GM19240 (cell line): ENCODE measurements around the gene DNER.
"Not testable (repeated sequence)": the region's sequence is repeated elsewhere in the genome, so short reads cannot be mapped to it uniquely, and the experiment has no call there.

Experiments used
- DNase-seq: peaks from one replicate; pipeline ENCODE4 v3.0.0; 2011; ENCODE audit warnings: low spot score; ENCODE audit not compliant: insufficient read length

DNER gene

GRCh38 chr2:229571243-229571642, 143.1 kb downstream of the DNER start:
- no peak for DNase-seq

GRCh38 chr2:229566370-229566769, 148.0 kb downstream of the DNER start:
- DNase-seq, result no peak

GRCh38 chr2:229564300-229564907, 150.0 kb downstream of the DNER start:
- DNase-seq, result no peak

GRCh38 chr2:229563388-229563787, 151.0 kb downstream of the DNER start:
- no peak for DNase-seq

- DNase-seq, result no peak
Observed at GRCh38 chr2:229562472-229563127, 151.8 kb downstream of the DNER start.

- no peak for DNase-seq
Observed at GRCh38 chr2:229559986-229560385, 154.4 kb downstream of the DNER start.

- no peak for DNase-seq
Observed at GRCh38 chr2:229553091-229553490, 161.3 kb downstream of the DNER start.

- no peak for DNase-seq
Observed at GRCh38 chr2:229543176-229543873, 171.0 kb downstream of the DNER start.

GRCh38 chr2:229539628-229540027, 174.7 kb downstream of the DNER start:
- no peak for DNase-seq

GRCh38 chr2:229531594-229531993, 182.8 kb downstream of the DNER start:
- DNase-seq, result no peak

- no peak for DNase-seq
Observed at GRCh38 chr2:229530434-229530833, 183.9 kb downstream of the DNER start.

- DNase-seq, result no peak
Observed at GRCh38 chr2:229528846-229529245, 185.5 kb downstream of the DNER start.

- no peak for DNase-seq
Observed at GRCh38 chr2:229526951-229527350, 187.4 kb downstream of the DNER start.

GRCh38 chr2:229524799-229525198, 189.6 kb downstream of the DNER start:
- DNase-seq, result no peak

- no peak for DNase-seq
Observed at GRCh38 chr2:229523663-229524062, 190.7 kb downstream of the DNER start.

- DNase-seq, result no peak
Observed at GRCh38 chr2:229521576-229521975, 192.8 kb downstream of the DNER start.

- no peak for DNase-seq
Observed at GRCh38 chr2:229520691-229521096, 193.7 kb downstream of the DNER start.

- DNase-seq, result no peak
Observed at GRCh38 chr2:229519655-229520430, 194.5 kb downstream of the DNER start.

GRCh38 chr2:229514273-229514895, 200.0 kb downstream of the DNER start:
- no peak for DNase-seq

GRCh38 chr2:229511524-229511923, 202.8 kb downstream of the DNER start:
- no peak for DNase-seq

- DNase-seq, result not testable (repeated sequence)
Observed at GRCh38 chr2:229506699-229507098, 207.7 kb downstream of the DNER start.
